DMS79 treated with DMSO at 0.1 percent for 48 hours (cell line): Measurements from ENCODE around the gene KIF5B.
"Not testable (repeated sequence)": the region's sequence is repeated elsewhere in the genome, so short reads cannot be mapped to it uniquely, and the experiment has no call there.

Source experiments
- DNase-seq: peaks from one replicate; lab custom pipeline; 2025; lab: John Stamatoyannopoulos, UW

The KIF5B gene

GRCh38 chr10:32056136-32057035 lies at the start of gene KIF5B:
TSS of gene KIF5B (minus strand) at chr10:32056425. CDS start at chr10:32055973, 452 bp downstream.
- peak; percentile 48 for DNase-seq

GRCh38 chr10:32105782-32106382 lies 49.7 kb upstream of the KIF5B start:
- no peak for DNase-seq

- no peak for DNase-seq
Measured at GRCh38 chr10:32104622-32105509, 48.6 kb upstream of the KIF5B start.

- DNase-seq: no peak
Measured at GRCh38 chr10:32104181-32104580, 48.0 kb upstream of the KIF5B start.

GRCh38 chr10:32103721-32104120 lies 47.5 kb upstream of the KIF5B start:
- DNase-seq: no peak

- DNase-seq: not testable (repeated sequence)
Measured at GRCh38 chr10:32098566-32099259, 42.5 kb upstream of the KIF5B start.

- no peak for DNase-seq
Measured at GRCh38 chr10:32095116-32095733, 39.0 kb upstream of the KIF5B start.

GRCh38 chr10:32093650-32094049 lies 37.4 kb upstream of the KIF5B start:
- DNase-seq: no peak

GRCh38 chr10:32091046-32091445 lies 34.8 kb upstream of the KIF5B start:
- no peak for DNase-seq

GRCh38 chr10:32084185-32084851 lies 28.1 kb upstream of the KIF5B start:
- no peak for DNase-seq

GRCh38 chr10:32077896-32078485 lies 21.8 kb upstream of the KIF5B start:
- no peak for DNase-seq

- DNase-seq: no peak
Measured at GRCh38 chr10:32073659-32074058, 17.4 kb upstream of the KIF5B start.

- no peak for DNase-seq
Measured at GRCh38 chr10:32073128-32073527, 16.9 kb upstream of the KIF5B start.

- DNase-seq: no peak
Measured at GRCh38 chr10:32072025-32072800, 16.0 kb upstream of the KIF5B start.

GRCh38 chr10:32070645-32071044 lies 14.4 kb upstream of the KIF5B start:
- DNase-seq: no peak

GRCh38 chr10:32068569-32068968 lies 12.3 kb upstream of the KIF5B start:
- DNase-seq: no peak

GRCh38 chr10:32067931-32068330 lies 11.7 kb upstream of the KIF5B start:
- not testable (repeated sequence) for DNase-seq

GRCh38 chr10:32065856-32066255 lies 9.6 kb upstream of the KIF5B start:
- no peak for DNase-seq

GRCh38 chr10:32061440-32061839 lies 5.2 kb upstream of the KIF5B start:
- DNase-seq: no peak

GRCh38 chr10:32060347-32060746 lies 4.1 kb upstream of the KIF5B start:
- no peak for DNase-seq
